NCI-H2081 treated with DMSO at 0.1 percent for 48 hours (cell line): ENCODE measurements around the gene HOXD9.

Experiments used
- DNase-seq: peaks from one replicate; lab custom pipeline; 2025; lab: John Stamatoyannopoulos, UW

The HOXD9 gene

DNA sequence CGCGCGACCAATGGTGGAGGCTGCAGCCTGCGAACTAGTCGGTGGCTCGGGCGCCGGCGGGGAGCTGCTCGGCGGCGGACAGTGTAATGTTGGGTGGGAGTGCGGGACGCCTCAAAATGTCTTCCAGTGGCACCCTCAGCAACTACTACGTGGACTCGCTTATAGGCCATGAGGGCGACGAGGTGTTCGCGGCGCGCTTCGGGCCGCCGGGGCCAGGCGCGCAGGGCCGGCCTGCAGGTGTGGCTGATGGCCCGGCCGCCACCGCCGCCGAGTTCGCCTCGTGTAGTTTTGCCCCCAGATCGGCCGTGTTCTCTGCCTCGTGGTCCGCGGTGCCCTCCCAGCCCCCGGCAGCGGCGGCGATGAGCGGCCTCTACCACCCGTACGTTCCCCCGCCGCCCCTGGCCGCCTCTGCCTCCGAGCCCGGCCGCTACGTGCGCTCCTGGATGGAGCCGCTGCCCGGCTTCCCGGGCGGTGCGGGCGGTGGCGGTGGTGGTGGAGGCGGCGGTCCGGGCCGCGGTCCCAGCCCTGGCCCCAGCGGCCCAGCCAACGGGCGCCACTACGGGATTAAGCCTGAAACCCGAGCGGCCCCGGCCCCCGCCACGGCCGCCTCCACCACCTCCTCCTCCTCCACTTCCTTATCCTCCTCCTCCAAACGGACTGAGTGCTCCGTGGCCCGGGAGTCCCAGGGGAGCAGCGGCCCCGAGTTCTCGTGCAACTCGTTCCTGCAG lies at the start of gene HOXD9:
Gene HOXD9, plus strand, starts transcription at position 37 of the 728 bp plus-strand sequence. Its CDS starts 50 bp downstream, at position 87.
- no peak for DNase-seq

DNA sequence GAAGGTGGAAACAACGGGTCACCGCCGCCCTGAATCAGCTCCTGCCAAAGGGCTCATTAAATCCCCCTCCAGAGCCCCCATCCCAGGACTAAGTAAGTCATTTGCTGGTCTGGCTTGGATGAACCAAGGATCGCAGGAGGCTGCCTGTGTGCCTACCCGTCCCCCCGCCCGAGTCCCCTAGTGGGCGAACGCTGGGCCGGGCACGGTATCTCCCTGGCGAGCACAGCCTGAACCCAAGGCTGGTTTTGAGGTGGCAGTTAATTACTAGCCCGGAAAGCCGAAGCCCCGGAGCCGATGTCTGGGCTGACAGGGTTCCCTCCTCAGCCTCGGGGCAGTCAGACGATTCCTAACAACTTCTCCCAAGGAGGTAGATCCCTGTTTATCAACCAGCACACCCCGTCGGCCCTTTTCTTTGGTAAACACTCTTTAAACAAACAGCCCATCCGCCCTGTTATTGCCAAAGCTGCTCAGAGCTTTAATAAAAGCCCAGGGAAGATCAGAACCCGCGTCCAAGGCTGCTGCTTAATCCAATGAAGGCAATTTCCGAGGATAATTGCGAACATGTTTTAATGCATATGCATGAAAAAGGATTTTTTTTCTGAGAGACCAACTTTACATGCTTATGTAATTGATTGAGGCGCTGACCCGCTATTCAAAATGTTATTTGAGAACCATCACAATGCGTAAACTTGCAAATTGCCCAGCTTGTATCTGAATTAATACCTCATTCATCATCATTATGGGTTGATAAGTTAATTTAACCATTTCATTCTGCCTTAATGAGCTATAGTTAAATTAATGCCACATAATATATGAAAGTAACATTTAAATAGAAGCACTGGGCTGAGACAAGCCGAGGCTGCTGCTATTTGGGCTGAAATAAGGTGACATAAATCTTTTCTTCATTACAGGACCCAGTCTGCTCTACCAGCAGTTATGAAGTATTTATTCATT lies 49.3 kb upstream of the HOXD9 start:
- no peak for DNase-seq

DNA sequence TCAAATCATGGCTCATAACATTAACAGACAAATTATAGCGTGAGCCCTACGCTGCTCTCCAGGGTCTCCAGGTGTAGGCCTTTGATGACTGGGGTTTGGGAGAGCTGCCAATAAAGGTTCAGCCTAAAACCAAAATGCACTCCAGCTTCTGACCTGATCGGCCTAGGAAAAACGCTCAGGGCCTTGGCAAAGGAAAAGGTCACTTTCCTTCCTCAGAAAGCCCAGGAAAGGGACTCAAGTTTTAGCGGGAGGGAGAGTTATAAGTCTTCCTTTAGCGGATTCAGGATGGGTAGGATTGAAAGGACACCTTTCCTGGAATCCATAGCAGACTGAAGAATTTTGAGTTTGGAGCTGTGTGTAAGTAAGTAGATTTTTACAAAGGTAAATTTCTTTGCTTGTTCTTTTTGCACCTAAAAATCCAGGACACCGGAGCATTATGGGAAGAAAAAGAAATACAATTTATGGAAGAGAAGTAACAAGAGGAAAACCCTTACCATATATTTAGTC lies 47.5 kb upstream of the HOXD9 start:
- no peak for DNase-seq

DNA sequence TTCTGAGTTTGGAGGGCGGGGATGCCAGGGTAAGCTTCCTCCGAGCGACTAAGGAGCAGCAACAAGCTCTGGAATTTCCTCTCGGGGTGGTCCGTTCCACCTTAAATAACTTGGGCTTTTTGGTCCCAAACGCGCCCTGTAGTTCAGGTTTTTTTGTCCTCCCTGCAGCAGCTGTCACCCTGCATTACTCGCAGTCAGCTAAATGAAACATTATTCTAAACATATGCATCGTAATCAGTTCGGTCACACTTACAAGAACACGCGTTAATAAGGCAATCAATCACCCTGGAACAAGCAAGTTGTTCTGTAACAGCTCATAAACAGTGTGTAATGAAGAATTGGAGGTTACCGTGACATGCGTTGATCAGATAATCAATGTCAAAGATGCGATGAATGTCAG lies 47.0 kb upstream of the HOXD9 start:
- DNase-seq, result no peak

DNA sequence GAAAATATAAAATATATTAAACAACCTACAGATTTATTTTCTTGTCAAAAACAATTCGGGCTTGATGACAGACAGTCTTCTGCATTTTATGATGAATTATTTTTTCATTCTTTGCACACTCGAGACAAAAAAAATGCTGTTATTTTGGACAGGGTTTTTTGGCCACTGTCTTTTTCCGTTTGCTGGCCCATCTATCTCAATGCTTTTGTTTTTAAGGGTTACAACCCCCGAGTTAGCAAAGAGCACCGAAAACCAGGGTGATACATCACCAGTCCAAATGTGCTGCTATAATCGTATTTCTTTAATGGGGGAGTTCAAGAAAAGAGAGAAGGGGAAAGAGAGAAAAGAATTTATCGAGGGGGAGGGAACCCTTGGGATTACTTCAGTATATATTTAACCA lies 46.5 kb upstream of the HOXD9 start:
- no peak for DNase-seq

DNA sequence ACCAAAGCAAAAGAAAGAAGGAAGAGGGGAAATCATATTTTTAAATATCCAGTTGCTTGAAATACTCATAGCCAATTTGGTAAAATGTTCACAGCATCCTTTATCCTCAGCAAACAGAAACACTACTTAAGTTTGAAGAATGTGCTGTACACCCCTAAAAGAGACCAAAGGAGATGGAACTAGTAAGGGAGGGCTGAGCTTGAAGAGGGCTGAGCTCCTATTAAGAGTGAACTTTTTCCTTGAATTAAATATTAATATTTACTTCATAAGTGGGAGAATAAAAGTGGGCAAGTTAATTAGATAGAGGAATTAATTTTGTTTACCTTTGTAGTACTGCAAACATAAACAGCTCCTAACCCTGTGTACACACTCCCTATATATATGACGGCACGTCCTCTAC lies 45.7 kb upstream of the HOXD9 start:
- no peak for DNase-seq

DNA sequence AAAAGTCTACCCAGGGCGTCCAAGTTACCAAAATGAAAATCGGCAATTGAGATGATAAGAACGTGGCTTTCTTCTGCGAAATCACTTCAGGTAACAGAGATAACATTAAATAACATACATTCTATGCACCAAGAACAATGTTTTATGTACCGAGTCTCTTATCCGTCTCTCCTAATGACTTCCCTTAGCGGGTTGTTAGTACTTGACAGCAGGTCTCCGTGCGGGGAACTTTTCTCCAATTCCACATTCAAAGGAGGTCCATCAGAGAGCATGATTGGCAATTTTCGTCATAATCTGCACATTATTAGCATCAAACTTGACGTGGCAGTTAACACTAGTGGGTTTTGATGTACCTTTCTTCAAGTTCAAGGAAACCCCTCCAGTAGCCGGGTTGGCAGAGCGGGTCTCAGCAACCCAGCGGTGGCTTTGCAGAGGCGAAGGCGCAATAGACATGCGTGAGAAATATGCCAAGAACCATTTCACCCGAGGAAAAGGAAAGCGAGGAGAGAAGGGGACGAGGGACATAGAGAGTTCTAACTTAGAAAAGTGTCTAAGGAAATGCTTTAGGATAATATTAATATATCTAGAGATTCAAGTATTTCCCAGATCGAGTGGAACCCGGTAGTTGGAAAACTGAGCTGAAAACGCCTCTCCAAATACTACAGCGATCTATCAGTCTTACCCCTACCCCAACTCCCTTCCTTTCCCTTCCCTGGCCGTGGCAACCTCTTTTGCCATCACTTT lies 43.8 kb upstream of the HOXD9 start:
- no peak for DNase-seq

DNA sequence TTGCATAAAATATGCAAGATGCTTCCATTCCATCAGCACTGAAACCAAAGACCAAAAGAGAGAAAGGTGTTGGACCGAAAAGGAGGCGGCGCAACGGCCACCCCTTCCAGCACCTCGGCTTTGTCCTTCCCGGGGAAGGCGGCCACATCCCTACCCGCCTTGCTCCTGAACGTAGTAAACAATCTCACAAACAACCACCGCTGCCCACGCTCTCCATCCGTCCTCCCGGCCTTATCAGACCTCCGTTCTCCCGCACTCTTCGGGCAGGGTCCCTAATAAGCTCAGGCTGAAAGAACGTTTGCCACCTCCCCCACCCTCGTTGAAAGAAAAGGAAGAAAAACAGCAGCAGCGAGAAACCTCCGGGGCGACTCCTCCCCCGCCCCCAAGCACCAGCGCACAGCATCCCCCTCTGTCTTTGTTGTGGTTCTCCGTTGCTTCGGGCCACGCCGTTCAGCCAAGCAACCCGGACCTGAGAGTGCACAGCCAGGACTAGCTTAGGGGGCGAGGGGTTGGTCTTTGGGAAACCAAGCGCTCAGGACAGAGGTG lies 43.2 kb upstream of the HOXD9 start:
- DNase-seq, result no peak

DNA sequence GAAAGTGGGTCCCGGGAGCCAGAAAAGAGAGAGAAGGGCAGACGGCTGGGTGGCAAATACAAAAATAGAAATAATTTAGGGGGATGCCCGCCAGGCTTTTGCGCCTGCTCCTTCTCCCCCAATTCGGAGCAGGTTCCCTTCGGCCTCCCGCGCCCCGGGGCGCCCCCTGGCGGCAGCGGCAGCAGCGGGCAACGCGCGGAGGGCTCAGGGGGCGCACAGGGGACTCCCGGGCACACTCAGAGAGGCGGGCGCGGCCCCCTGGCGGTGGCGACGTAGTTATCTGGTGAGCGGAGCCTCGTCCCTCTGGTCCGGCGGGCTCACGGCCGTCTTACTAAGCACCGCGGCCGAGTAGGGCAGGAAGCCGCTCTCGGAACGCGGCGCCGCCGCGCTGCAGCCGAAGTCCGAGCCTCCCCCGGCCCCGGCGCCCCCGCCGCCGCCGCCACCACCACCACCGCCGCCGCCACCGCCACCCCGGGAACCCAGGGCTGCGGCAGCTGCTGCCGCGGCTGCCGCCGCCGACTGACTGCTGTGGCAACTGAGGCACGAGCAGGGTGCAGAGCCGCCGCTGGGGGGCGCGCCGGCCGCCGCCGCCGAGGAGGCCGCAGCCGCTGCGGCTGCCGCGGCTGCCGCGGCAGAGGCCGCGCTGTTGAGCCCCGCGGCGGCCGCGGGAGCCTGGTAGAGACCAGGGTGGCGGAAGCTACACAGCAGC lies 42.5 kb upstream of the HOXD9 start:
- DNase-seq, result peak; percentile 73

DNA sequence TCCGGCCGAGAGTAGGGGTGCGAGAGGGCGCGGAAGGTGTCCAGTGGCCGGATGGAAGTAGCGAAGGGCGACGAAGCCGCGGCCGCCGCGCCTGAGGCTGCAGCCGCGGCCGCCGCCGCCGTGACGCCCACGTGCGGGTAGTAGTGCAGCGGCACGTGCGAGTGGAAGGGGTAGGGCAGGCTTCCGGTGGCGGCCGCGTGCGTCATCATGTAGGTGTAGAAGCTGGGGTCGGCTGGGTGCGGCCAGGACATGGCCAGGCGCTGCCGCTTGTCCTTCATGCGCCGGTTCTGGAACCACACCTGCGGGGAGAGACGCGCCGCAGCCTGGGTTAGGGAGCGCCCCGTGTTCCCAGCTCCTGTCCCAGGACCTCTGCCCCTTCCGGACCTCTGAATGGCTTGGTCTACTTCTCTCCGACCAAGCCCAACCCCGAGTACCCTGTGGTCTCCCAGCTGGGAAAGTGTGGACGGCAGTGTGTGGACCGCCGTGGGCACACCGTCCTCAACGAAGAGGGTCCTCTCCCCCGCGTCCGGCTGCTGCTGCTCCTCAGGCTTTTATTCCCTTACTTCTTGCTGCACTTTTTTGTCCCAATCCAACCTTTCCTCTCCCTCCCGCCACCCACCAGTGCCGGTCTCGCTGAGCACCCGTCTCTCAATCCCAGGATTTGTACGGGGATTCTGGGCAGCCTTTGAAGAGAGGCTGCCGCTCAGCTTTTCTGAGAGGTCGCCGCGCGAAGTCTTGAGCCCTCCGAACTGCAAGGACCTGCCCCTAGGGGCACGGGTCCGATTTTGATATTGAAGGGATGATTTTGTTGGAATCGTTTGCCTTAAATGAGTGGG lies 41.8 kb upstream of the HOXD9 start:
- no peak for DNase-seq

DNA sequence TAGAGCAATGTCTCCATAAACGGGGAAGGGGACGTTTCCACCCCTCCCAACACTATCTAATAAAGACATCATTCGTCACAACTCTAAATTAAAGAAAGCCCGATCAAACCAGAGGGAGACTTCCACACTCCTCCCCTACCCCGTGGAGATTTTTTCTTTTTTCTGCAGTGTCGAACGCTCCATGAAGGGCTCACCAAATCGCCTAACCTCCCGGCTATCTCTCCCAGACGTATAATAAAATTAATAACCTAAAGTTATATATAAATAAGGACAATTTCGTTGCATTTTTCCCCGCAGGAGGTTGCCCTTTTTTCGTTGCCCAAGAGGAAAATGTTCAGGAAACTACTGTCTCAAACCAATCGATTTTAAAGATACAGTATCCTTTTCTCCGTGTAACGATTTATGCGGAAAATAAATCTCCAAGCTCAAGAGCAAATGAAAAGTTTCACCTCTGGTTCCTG lies 41.1 kb upstream of the HOXD9 start:
- no peak for DNase-seq

DNA sequence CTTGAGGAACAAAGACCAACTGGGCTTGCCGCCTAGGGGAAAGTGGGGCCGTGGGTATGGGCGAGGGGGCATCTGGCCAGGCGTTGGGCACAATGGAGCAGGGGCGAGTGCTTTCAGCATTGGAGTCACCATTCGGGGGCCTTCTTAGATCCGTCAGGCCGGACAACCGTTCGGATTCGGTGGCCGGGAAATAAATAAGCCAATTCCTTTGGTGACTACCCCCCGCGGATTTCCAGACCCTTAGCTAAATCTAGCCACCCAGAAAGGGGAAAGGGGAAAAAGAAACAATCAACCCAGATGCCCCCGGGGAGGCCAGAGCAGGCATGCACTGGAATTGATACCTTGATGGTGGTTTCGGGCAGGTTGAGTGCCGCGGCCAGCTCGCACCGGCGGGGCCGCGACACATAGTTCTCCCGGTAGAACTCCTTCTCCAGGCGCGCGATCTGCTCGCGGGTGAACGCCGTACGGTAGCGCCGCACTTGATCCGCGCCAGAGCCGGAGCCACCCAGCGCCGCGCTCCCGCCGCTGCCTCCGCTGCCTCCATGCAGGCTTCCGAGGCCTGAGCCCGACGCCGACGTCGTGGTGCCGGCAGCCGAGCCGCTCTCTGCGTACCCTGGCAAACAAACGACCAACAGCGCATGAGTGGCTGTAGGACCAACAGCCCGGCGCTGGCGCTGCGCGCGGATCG lies 40.5 kb upstream of the HOXD9 start:
- DNase-seq, result no peak

DNA sequence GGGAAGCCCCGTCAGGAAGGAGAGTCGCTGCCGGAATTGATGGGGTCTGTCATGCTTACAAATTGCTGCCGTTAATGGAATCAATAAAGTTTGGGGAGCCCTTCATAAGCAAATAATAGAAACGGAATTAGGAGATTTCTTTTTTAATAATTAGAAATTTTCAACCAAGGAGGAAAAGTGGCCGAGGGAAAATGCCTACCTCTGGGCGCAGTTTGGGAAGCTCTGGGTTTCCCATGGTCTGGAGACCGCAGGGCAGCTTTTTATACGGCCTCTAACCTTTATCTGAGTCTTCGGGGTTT lies 40.0 kb upstream of the HOXD9 start:
- no peak for DNase-seq

DNA sequence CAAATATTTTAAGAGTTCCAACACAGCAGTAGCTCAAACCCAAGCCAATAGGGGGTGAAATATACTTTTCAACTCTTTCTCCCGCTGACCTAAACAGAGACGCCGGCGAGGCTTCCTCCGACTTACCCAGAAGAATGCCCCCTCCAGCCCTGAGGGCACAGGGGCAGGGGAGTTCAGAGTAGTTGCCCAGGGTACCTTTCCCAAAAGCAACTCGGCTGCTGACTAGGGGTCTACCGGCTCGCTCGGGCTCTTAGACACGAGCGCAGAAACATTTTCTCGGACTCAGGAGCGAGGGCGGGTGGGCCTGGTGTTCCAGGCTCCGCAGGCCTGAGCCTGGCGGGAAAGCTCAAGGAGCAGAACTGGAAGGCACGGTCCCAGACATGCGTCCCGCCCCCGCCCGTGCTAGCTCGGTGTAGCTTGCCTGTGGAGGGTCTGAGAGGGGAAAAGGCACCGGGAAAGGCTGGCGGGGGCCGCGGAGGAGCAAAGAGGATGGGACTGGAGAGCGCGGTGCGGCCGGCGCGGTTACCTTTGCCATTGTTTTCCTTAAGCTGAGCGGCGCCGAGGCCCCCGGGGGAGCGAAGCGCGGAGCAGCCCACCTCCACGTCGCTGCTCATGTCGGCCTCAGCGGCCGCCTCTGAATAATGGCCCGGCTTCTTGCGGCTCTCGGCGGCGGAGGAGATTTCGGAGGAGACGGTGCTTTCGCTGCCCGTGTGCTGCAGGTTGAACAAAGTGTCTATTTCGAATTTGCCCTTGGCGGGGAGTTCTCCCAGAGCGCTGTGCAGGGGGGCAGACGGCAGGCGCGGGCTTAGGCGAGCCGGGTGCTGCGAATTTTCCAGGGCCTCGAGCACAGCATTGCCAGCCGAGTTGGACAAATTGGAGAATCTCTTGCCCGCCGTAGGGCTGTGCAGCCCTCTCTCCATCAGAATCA lies 39.4 kb upstream of the HOXD9 start:
- no peak for DNase-seq

DNA sequence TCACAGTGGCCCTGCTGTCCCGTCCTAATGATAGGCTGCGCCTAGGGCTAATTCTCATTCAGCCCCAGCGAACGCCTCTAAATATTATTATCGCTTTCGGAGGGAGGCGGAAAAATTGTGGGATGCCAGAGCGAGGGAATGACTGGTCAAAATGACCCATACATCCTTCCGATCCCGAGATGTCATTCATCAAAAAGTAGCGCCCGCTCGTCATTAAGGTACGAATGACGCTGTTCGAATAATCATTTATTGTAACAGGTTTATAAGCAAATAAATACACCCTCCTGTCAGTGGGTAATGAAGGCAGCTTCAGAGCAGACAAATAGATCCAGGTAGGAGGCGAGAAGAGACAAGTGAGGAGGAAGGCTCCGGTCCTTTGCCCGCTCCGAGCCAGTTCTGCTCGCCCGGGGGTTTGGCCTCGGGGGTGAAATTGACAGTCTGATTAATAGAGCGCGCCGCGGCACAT lies 38.7 kb upstream of the HOXD9 start, which contains the start of gene EVX2:
Gene EVX2, minus strand, starts transcription at position 167 of the 466 bp plus-strand sequence. CDS start 186 bp downstream, outside the sequence.
- no peak for DNase-seq

DNA sequence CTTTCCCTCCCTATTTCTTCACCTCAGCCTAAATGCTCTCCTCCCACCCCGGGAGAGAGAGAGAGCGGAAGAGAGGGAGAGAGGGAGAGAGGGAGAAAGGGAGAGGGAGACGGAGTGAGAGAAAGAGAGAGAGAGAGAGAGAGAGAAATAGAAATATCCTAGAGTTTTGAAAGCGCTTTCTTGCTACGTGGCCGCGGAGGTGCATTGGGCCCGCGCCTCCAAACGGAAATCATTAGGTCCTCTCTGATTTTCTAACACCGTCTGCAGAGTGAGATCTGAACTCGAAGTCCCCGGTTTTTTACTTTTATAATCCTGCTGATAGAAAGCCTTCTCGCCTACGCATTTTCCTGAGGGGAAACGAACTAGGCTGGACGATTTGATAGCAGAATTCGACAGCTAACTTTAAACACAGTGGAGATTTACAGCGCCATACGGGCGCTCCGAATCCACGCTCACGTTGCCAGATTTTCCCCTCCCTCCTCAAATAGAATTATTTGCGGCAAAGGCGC lies 37.9 kb upstream of the HOXD9 start:
- no peak for DNase-seq

DNA sequence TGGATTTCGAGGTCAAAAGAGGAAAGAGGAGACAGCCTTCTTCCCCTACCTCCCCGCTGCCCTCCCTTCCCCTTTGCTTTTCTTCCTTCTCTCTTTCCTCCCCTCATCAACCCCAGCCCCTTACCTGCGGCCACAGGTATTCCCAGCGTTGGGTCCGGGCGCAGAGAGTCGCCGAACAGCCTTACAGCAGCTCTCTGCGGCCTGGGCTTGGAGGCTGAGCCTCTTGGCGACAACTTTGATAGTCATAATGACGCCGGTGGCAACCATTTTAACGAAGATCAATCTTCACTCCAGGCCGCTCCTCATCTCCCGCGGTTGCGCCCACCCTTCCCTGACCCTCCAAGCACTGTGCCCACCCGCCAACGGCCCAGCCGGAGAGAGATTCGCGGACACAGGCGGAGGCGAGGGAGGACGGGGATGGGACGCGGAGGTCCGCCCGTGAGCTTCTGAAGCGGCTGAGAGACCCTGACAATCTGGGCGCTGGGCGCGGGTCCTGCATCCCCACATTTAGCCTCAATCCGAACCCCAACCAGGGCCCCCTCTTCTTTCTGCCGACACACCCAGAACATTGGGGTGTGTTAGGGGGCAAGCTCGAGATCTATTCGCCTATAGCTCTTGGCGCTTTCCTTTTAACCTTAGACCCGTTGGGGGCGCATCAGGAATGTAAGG lies 37.3 kb upstream of the HOXD9 start:
- no peak for DNase-seq
